ENCODE results near the gene MDP1. TPM values are rescaled to one million over a fixed set of nuclear protein-coding genes. Genes with fewer than 3 reads are reported as not detected.
A peak's percentile ranks its signal among the peaks of the same experiment; 100 is the strongest.

The MDP1 gene
- total and polyA plus RNA-seq, 2 experiments from 2014 or later, result 9.8 to 31.1 TPM

GRCh38 chr14:24262821-24263733 lies 47.2 kb upstream of the MDP1 start, which contains the start of gene TGM1:
Gene TGM1, minus strand, starts transcription at chr14:24263177. Its CDS starts 825 bp downstream, at chr14:24262352.
- Mint-ChIP-seq H3K27ac (no peak within 1 kb of the TSS), H3K4me3 (no peak within 1 kb of the TSS), H3K9me3 (no peaks in the 10 kb centered on the region), H3K36me3 (ENCODE audit: low read depth) (peaks cover 6% of the 10 kb centered on the region; the same call in 2 of the 3 replicates), H3K27me3 (ENCODE audit: insufficient read depth, low read depth, poor library complexity) (peaks cover 13% of the 10 kb centered on the region), H3K4me1 (peaks cover 7% of the 10 kb centered on the region)
- ATAC-seq, result peak; percentile 72
- no peaks in the 10 kb centered on the region for H3F3A ChIP-seq (replicated peaks; ENCODE audit: low read depth)
- H3K4me1 ChIP-seq (ENCODE audit: insufficient read depth), result no peaks in the 10 kb centered on the region
- H3K4me3 ChIP-seq, result no peak within 1 kb of the TSS
- H2AFZ ChIP-seq, result no peak within 1 kb of the TSS
- TF ChIP-seq POLR2AphosphoS5 (IDR thresholded peaks at IDR 0.05; ENCODE audit: low read depth) (no peak), REST (IDR thresholded peaks at IDR 0.05; ENCODE audit: unreplicated experiment) (no peak), STAT1 (IDR thresholded peaks at IDR 0.05; ENCODE audit: unreplicated experiment) (no peak), EZH2phosphoT487 (IDR thresholded peaks at IDR 0.05; ENCODE audit: unreplicated experiment) (no peak), CREB1 (CRISPR knock-in tag; IDR thresholded peaks at IDR 0.05; ENCODE audit: low read depth) (no peak), ZNF331 (CRISPR knock-in tag; IDR thresholded peaks at IDR 0.05; ENCODE audit: low read depth) (no peak), JUNB (IDR thresholded peaks at IDR 0.05; ENCODE audit: unreplicated experiment) (no peak), ZNF114 (CRISPR knock-in tag; IDR thresholded peaks at IDR 0.05) (no peak), NANOG (IDR thresholded peaks at IDR 0.05; ENCODE audit: borderline replicate concordance) (no peak), ETS1 (IDR thresholded peaks at IDR 0.05) (no peak), CTCF (conservative IDR thresholded peaks at IDR 0.05; ENCODE audit: low read depth in 2 of 2) (no peak), ZNF462 (CRISPR knock-in tag; IDR thresholded peaks at IDR 0.05) (no peak), EZH2 (IDR thresholded peaks at IDR 0.05; ENCODE audit: low read depth, unreplicated experiment) (no peak)
- H3K36me3 ChIP-seq (ENCODE audit: insufficient read depth), result no peaks in the 10 kb centered on the region
- H3K27me3 ChIP-seq (ENCODE audit: insufficient read depth), result no peaks in the 10 kb centered on the region
- no peaks in the 10 kb centered on the region for H3K79me2 ChIP-seq (replicated peaks; ENCODE audit: insufficient read depth)
- no peak within 1 kb of the TSS for H3K27ac ChIP-seq (ENCODE audit: low read depth)
- H3K9me2 ChIP-seq (ENCODE audit: insufficient read depth), result no peaks in the 10 kb centered on the region
- no peak within 1 kb of the TSS for H3K4me2 ChIP-seq
- peak; percentile 56 for DNase-seq (ENCODE audit: low spot score)
- H4K20me1 ChIP-seq (replicated peaks; ENCODE audit: insufficient read depth), result no peaks in the 10 kb centered on the region
